Measurements from ENCODE around the gene ARHGAP42. TPM values are rescaled to one million over a fixed set of nuclear protein-coding genes. Genes with fewer than 3 reads are reported as not detected.
A peak's percentile ranks its signal among the peaks of the same experiment; 100 is the strongest.

The ARHGAP42 gene
- total and polyA plus RNA-seq, 10 of the 15 experiments (the other 5 are each of a cell fraction or from before 2014, with no cell fraction given) = 1.8 to 6.3 (median 3.2) TPM

- TF ChIP-seq CEBPB (IDR thresholded peaks at IDR 0.05; ENCODE audit: borderline replicate concordance in 1 of 2, low read depth in 2 of 2, low read length in 2 of 2) = no peak
- TF ChIP-seq STAT3 (IDR thresholded peaks at IDR 0.05; ENCODE audit: low read depth, low read length) = no peak
- peak; percentile 38 for TF ChIP-seq PKNOX1 (IDR thresholded peaks at IDR 0.05)
- TF ChIP-seq RUNX3 (IDR thresholded peaks at IDR 0.05; ENCODE audit: low read length) = peak; percentile 56; the same call in 1 of the 2 replicates
- TF ChIP-seq GABPA (IDR thresholded peaks at IDR 0.05; ENCODE audit: low read depth) = 0 out of 2 replicates have a peak, but pooled peaks have one; percentile 10
- TF ChIP-seq YY1 (IDR thresholded peaks at IDR 0.05; ENCODE audit: low read depth, low read length) = no peak
- no peak for TF ChIP-seq ZNF24 (IDR thresholded peaks at IDR 0.05)
- no peak for TF ChIP-seq JUND (IDR thresholded peaks at IDR 0.05; ENCODE audit: low read depth, low read length)
- TF ChIP-seq IKZF1 (conservative IDR thresholded peaks at IDR 0.05) = no peak
- peak; percentile 27; the same call in 1 of the 2 replicates for TF ChIP-seq FOXM1 (IDR thresholded peaks at IDR 0.05; ENCODE audit: low read depth, low read length)
- peak; percentile 89 for TF ChIP-seq JUNB (IDR thresholded peaks at IDR 0.05)
- 0 out of 2 replicates have a peak, but pooled peaks have one; percentile 11 for TF ChIP-seq CREM (IDR thresholded peaks at IDR 0.05; ENCODE audit: low read depth)
- TF ChIP-seq KLF5 (IDR thresholded peaks at IDR 0.05; ENCODE audit: partially characterized antibody) = no peak
- no peak for TF ChIP-seq GATAD2B (conservative IDR thresholded peaks at IDR 0.05; ENCODE audit: low read depth)
- no peak for TF ChIP-seq RCOR1 (conservative IDR thresholded peaks at IDR 0.05; ENCODE audit: low read depth, low read length)
- TF ChIP-seq PRDM15 (CRISPR knock-in tag; IDR thresholded peaks at IDR 0.05) = no peak
- TF ChIP-seq NFIC (IDR thresholded peaks at IDR 0.05; ENCODE audit: low read depth, low read length) = peak; percentile 79
- no peak for TF ChIP-seq MLLT1 (IDR thresholded peaks at IDR 0.05)
- no peak for TF ChIP-seq RFX5 (IDR thresholded peaks at IDR 0.05; ENCODE audit: low read depth, low read length)
- no peak for TF ChIP-seq YBX1 (IDR thresholded peaks at IDR 0.05)
- no peak for TF ChIP-seq ATF3 (IDR thresholded peaks at IDR 0.05; ENCODE audit: borderline replicate concordance, extremely low read depth, low read depth, low read length)
These were observed 22.3 kb downstream of the ARHGAP42 start (continued) for GRCh38 chr11:100709233-100709957.

All from GM12878 (cell line).